ENCODE results near the gene MEGF11. TPM values are rescaled to one million over a fixed set of nuclear protein-coding genes. Genes with fewer than 3 reads are reported as not detected.

MEGF11 gene
- total and polyA plus RNA-seq, 2 donors (not counting 1 experiment from before 2014, with no cell fraction given) = under 0.01 TPM; not detected in 1

GRCh38 chr15:65968511-65968910 is 285.0 kb downstream of the MEGF11 start:
- H3K9me3 ChIP-seq (ENCODE audit: control insufficient read depth, insufficient read depth, low read depth, low read length) = no peaks in the 10 kb centered on the region
- no peaks in the 10 kb centered on the region for H3K36me3 ChIP-seq (ENCODE audit: control insufficient read depth, insufficient read depth, low read length)
- peaks cover 15% of the 10 kb centered on the region for H3K27me3 ChIP-seq (ENCODE audit: control insufficient read depth, insufficient read depth, low read length)
- no peaks in the 10 kb centered on the region for H3K79me2 ChIP-seq (ENCODE audit: control insufficient read depth, insufficient read depth, low read length)
- no peaks in the 10 kb centered on the region for H3K4me1 ChIP-seq (ENCODE audit: control insufficient read depth, extremely low read depth, insufficient read depth, low read length)
- H3K4me2 ChIP-seq (ENCODE audit: extremely low read depth, insufficient read depth, low read length) = no peak overlapping the region
- H3K9ac ChIP-seq (ENCODE audit: insufficient read depth, low read length) = no peak overlapping the region
- no peak overlapping the region for H3K27ac ChIP-seq (ENCODE audit: insufficient read depth, low read length)
- no peaks in the 10 kb centered on the region for H4K20me1 ChIP-seq (ENCODE audit: control insufficient read depth, extremely low read depth, insufficient read depth, low read length)
- no peak overlapping the region for H2AFZ ChIP-seq (ENCODE audit: low read length)
- no peak overlapping the region for H3K4me3 ChIP-seq (replicated peaks in 1 of 4; ENCODE audit: control extremely low read depth in 1 of 4, insufficient read depth in 1 of 4, low read depth in 3 of 4, low read length in 4 of 4)
- DNase-seq (ENCODE audit: low read depth in 2 of 2) = no peak
- TF ChIP-seq EZH2 (IDR thresholded peaks at IDR 0.05; ENCODE audit: low read length, missing control alignments) (no peak), CTCF (conservative IDR thresholded peaks at IDR 0.05 in 1 of 2, IDR thresholded peaks at IDR 0.05 in 1 of 2; ENCODE audit: low read depth in 1 of 2, low read length in 2 of 2) (no peak)

GRCh38 chr15:65964792-65965433 is 288.6 kb downstream of the MEGF11 start:
- TF ChIP-seq CTCF (conservative IDR thresholded peaks at IDR 0.05 in 1 of 2, IDR thresholded peaks at IDR 0.05 in 1 of 2; ENCODE audit: low read depth in 1 of 2, low read length in 2 of 2) = no peak
- TF ChIP-seq EZH2 (IDR thresholded peaks at IDR 0.05; ENCODE audit: low read length, missing control alignments) = no peak
- H3K79me2 ChIP-seq (ENCODE audit: control insufficient read depth, insufficient read depth, low read length) = no peaks in the 10 kb centered on the region
- no peaks in the 10 kb centered on the region for H3K36me3 ChIP-seq (ENCODE audit: control insufficient read depth, insufficient read depth, low read length)
- H3K4me1 ChIP-seq (ENCODE audit: control insufficient read depth, extremely low read depth, insufficient read depth, low read length) = no peaks in the 10 kb centered on the region
- no peak overlapping the region for H2AFZ ChIP-seq (ENCODE audit: low read length)
- no peaks in the 10 kb centered on the region for H4K20me1 ChIP-seq (ENCODE audit: control insufficient read depth, extremely low read depth, insufficient read depth, low read length)
- H3K4me3 ChIP-seq (replicated peaks in 1 of 4; ENCODE audit: control extremely low read depth in 1 of 4, insufficient read depth in 1 of 4, low read depth in 3 of 4, low read length in 4 of 4) = no peak overlapping the region
- no peak for DNase-seq (ENCODE audit: low read depth in 2 of 2)
- H3K27me3 ChIP-seq (ENCODE audit: control insufficient read depth, insufficient read depth, low read length) = peaks cover 29% of the 10 kb centered on the region
- no peak overlapping the region for H3K4me2 ChIP-seq (ENCODE audit: extremely low read depth, insufficient read depth, low read length)
- H3K9ac ChIP-seq (ENCODE audit: insufficient read depth, low read length) = no peak overlapping the region
- no peak overlapping the region for H3K27ac ChIP-seq (ENCODE audit: insufficient read depth, low read length)
- no peaks in the 10 kb centered on the region for H3K9me3 ChIP-seq (ENCODE audit: control insufficient read depth, insufficient read depth, low read depth, low read length)

- Histone ChIP-seq H3K9me3 (ENCODE audit: control insufficient read depth, insufficient read depth, low read depth, low read length) (no peaks in the 10 kb centered on the region), H3K79me2 (ENCODE audit: control insufficient read depth, insufficient read depth, low read length) (no peaks in the 10 kb centered on the region), H3K27me3 (ENCODE audit: control insufficient read depth, insufficient read depth, low read length) (peaks cover 25% of the 10 kb centered on the region), H4K20me1 (ENCODE audit: control insufficient read depth, extremely low read depth, insufficient read depth, low read length) (no peaks in the 10 kb centered on the region), H3K36me3 (ENCODE audit: control insufficient read depth, insufficient read depth, low read length) (no peaks in the 10 kb centered on the region), H3K4me3 (replicated peaks in 1 of 4; ENCODE audit: control extremely low read depth in 1 of 4, insufficient read depth in 1 of 4, low read depth in 3 of 4, low read length in 4 of 4) (no peak overlapping the region), H3K4me1 (ENCODE audit: control insufficient read depth, extremely low read depth, insufficient read depth, low read length) (no peaks in the 10 kb centered on the region), H3K9ac (ENCODE audit: insufficient read depth, low read length) (no peak overlapping the region), H2AFZ (ENCODE audit: low read length) (no peak overlapping the region), H3K27ac (ENCODE audit: insufficient read depth, low read length) (no peak overlapping the region), H3K4me2 (ENCODE audit: extremely low read depth, insufficient read depth, low read length) (no peak overlapping the region)
- TF ChIP-seq EZH2 (IDR thresholded peaks at IDR 0.05; ENCODE audit: low read length, missing control alignments) = no peak
- no peak for TF ChIP-seq CTCF (conservative IDR thresholded peaks at IDR 0.05 in 1 of 2, IDR thresholded peaks at IDR 0.05 in 1 of 2; ENCODE audit: low read depth in 1 of 2, low read length in 2 of 2)
- DNase-seq (ENCODE audit: low read depth in 2 of 2) = no peak
Observed at GRCh38 chr15:65963911-65964482, 289.6 kb downstream of the MEGF11 start.
